Measurements from ENCODE around the gene PTGR2.

The PTGR2 gene
- 0.35 to 0.58 (median 0.52) reads per million in 3 donors for total RNA-seq

GRCh38 chr14:73851567-73852382, at the start of gene PTGR2:
PTGR2 (plus strand) TSS chr14:73851831; CDS start chr14:73858863, 7,032 bp downstream.
- H3K36me3 ChIP-seq (ENCODE audit: control insufficient read depth, insufficient read depth, low read length), result no peaks in the 10 kb centered on the region
- H3K9me3 ChIP-seq (ENCODE audit: control insufficient read depth, low read length), result no peaks in the 10 kb centered on the region
- peak within 1 kb of the TSS; percentile 59 for H3K4me3 ChIP-seq (ENCODE audit: insufficient read depth, low read depth, low read length, poor library complexity, severe bottlenecking)
- peak within 1 kb of the TSS; percentile 63 for H3K27ac ChIP-seq (ENCODE audit: insufficient read depth, low read length, poor library complexity, severe bottlenecking)
- H3K27me3 ChIP-seq (replicated peaks; ENCODE audit: control insufficient read depth, insufficient read depth, low read length, poor library complexity, severe bottlenecking), result no peaks in the 10 kb centered on the region
- peak; percentile 82 to 92 (median 84) for DNase-seq
- H3K4me1 ChIP-seq (ENCODE audit: control insufficient read depth, insufficient read depth, low read length, poor library complexity, severe bottlenecking), result peaks cover 6% of the 10 kb centered on the region

DNA sequence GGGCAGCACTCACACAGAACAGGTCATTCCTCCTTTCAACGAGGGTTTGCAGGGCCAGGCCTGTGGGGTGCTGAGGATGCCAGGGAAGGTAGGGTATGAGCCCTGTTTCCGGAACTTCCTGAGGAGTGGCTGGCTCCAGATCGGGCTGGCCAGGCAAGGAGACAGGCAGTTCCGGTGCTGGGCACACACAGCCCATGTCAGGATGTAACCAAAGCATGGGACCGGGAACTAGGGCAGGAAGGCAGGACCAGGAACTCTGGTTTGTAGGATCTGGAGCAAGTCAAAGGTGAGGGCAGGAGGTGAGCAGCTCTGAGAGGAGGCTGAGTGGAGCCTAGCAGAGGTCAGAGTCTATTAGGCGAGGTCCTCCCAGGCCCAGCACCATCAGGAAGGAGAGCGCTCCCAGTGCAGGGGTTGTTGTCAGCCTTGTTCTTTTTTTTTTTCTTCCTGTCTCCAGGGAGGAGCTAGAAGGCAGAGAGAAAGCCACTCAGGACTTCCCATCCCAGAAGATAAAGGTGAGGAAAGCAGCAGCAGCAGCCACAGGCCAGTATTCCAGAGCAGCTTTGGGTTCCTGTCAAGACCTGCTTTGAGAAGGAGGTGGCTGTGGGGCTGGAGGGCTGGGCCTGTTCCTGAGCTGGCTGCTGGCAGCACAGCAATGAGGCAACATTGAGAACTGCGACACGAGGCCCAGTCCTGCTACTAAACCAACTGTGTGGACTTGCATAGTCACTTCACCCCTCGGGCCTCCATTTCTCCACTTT, 49.0 kb upstream of the PTGR2 start:
- Histone ChIP-seq H3K4me3 (ENCODE audit: insufficient read depth, low read depth, low read length, poor library complexity, severe bottlenecking) (no peak overlapping the region), H3K27ac (ENCODE audit: insufficient read depth, low read length, poor library complexity, severe bottlenecking) (no peak overlapping the region), H3K9me3 (ENCODE audit: control insufficient read depth, low read length) (no peaks in the 10 kb centered on the region), H3K27me3 (replicated peaks; ENCODE audit: control insufficient read depth, insufficient read depth, low read length, poor library complexity, severe bottlenecking) (no peaks in the 10 kb centered on the region), H3K36me3 (ENCODE audit: control insufficient read depth, insufficient read depth, low read length) (no peaks in the 10 kb centered on the region), H3K4me1 (ENCODE audit: control insufficient read depth, insufficient read depth, low read length, poor library complexity, severe bottlenecking) (no peaks in the 10 kb centered on the region)
- no peak for DNase-seq

DNA sequence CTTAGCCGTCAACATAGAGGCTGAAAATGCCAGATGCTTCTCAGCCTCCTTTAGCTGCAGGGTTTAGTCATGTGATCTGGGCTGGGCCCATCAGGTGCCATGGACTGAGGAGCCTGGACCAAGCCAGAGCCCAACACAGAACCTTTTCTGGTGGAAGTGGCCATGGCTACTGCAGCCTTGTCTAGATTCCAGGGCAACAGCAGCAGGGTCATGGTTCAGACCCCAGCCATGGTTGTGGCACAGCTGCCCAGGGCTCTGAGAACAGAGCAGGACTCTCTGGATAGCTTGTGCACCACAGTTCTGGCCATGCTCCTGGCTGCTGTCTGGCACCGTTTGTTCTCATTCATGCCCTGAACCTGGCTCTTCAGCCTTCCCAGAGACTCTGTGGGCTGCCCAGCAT, 47.0 kb upstream of the PTGR2 start:
- H3K9me3 ChIP-seq (ENCODE audit: control insufficient read depth, low read length), result no peaks in the 10 kb centered on the region
- DNase-seq, result no peak
- no peaks in the 10 kb centered on the region for H3K27me3 ChIP-seq (replicated peaks; ENCODE audit: control insufficient read depth, insufficient read depth, low read length, poor library complexity, severe bottlenecking)
- no peaks in the 10 kb centered on the region for H3K36me3 ChIP-seq (ENCODE audit: control insufficient read depth, insufficient read depth, low read length)
- H3K27ac ChIP-seq (ENCODE audit: insufficient read depth, low read length, poor library complexity, severe bottlenecking), result no peak overlapping the region
- no peaks in the 10 kb centered on the region for H3K4me1 ChIP-seq (ENCODE audit: control insufficient read depth, insufficient read depth, low read length, poor library complexity, severe bottlenecking)
- H3K4me3 ChIP-seq (ENCODE audit: insufficient read depth, low read depth, low read length, poor library complexity, severe bottlenecking), result no peak overlapping the region

GRCh38 chr14:73807457-73807856, 44.2 kb upstream of the PTGR2 start:
- DNase-seq, result no peak
- Histone ChIP-seq H3K9me3 (ENCODE audit: control insufficient read depth, low read length) (no peaks in the 10 kb centered on the region), H3K4me1 (ENCODE audit: control insufficient read depth, insufficient read depth, low read length, poor library complexity, severe bottlenecking) (no peaks in the 10 kb centered on the region), H3K27me3 (replicated peaks; ENCODE audit: control insufficient read depth, insufficient read depth, low read length, poor library complexity, severe bottlenecking) (no peaks in the 10 kb centered on the region), H3K36me3 (ENCODE audit: control insufficient read depth, insufficient read depth, low read length) (no peaks in the 10 kb centered on the region), H3K4me3 (ENCODE audit: insufficient read depth, low read depth, low read length, poor library complexity, severe bottlenecking) (no peak overlapping the region), H3K27ac (ENCODE audit: insufficient read depth, low read length, poor library complexity, severe bottlenecking) (no peak overlapping the region)

DNA sequence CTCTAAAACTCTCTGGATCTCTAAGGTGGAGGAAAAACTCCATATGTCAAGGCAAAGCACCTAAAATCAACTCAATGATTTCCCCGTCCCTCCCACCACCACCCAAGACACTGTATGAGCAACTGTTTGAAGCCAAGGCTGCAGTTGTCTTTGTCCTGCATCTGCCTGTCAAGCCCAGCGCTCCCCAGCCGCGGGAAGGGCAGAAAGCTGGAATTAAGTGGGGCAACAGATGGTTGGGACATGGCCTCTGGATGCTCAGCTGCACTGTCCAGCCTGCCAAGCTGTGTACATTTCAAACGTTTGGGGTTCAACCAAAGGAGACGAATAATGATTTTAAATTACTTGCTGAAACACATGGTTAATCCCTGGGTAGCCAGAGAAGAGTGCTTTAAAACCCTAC, 42.2 kb upstream of the PTGR2 start:
- no peak for DNase-seq
- H3K4me3 ChIP-seq (ENCODE audit: insufficient read depth, low read depth, low read length, poor library complexity, severe bottlenecking), result no peak overlapping the region
- no peak overlapping the region for H3K27ac ChIP-seq (ENCODE audit: insufficient read depth, low read length, poor library complexity, severe bottlenecking)
- H3K27me3 ChIP-seq (replicated peaks; ENCODE audit: control insufficient read depth, insufficient read depth, low read length, poor library complexity, severe bottlenecking), result no peaks in the 10 kb centered on the region
- H3K36me3 ChIP-seq (ENCODE audit: control insufficient read depth, insufficient read depth, low read length), result no peaks in the 10 kb centered on the region
- no peaks in the 10 kb centered on the region for H3K4me1 ChIP-seq (ENCODE audit: control insufficient read depth, insufficient read depth, low read length, poor library complexity, severe bottlenecking)
- H3K9me3 ChIP-seq (ENCODE audit: control insufficient read depth, low read length), result no peaks in the 10 kb centered on the region

- Histone ChIP-seq H3K27ac (ENCODE audit: insufficient read depth, low read length, poor library complexity, severe bottlenecking) (no peak overlapping the region), H3K9me3 (ENCODE audit: control insufficient read depth, low read length) (no peaks in the 10 kb centered on the region), H3K4me1 (ENCODE audit: control insufficient read depth, insufficient read depth, low read length, poor library complexity, severe bottlenecking) (no peaks in the 10 kb centered on the region), H3K36me3 (ENCODE audit: control insufficient read depth, insufficient read depth, low read length) (no peaks in the 10 kb centered on the region), H3K27me3 (replicated peaks; ENCODE audit: control insufficient read depth, insufficient read depth, low read length, poor library complexity, severe bottlenecking) (no peaks in the 10 kb centered on the region), H3K4me3 (ENCODE audit: insufficient read depth, low read depth, low read length, poor library complexity, severe bottlenecking) (no peak overlapping the region)
- no peak for DNase-seq
Observed at GRCh38 chr14:73810478-73811163, 41.0 kb upstream of the PTGR2 start.

DNA sequence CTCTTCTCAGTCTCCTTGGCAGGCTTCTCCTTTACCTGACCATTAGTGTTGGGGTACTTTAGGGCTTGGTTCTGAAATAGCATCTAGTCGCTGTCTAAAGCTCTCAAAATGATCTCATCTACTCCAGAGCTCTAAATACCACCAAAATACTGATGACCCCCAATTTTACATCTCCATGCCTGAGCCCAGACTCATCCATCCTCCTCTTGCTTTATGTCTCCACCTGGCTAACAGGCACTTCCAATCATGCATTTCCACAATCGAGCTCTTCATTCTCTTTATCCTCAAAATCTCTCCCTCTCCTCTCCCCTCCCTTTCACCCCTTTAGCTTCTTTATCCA, 40.5 kb upstream of the PTGR2 start:
- H3K27me3 ChIP-seq (replicated peaks; ENCODE audit: control insufficient read depth, insufficient read depth, low read length, poor library complexity, severe bottlenecking), result no peaks in the 10 kb centered on the region
- H3K27ac ChIP-seq (ENCODE audit: insufficient read depth, low read length, poor library complexity, severe bottlenecking), result no peak overlapping the region
- no peaks in the 10 kb centered on the region for H3K9me3 ChIP-seq (ENCODE audit: control insufficient read depth, low read length)
- DNase-seq, result no peak
- H3K4me1 ChIP-seq (ENCODE audit: control insufficient read depth, insufficient read depth, low read length, poor library complexity, severe bottlenecking), result no peaks in the 10 kb centered on the region
- no peak overlapping the region for H3K4me3 ChIP-seq (ENCODE audit: insufficient read depth, low read depth, low read length, poor library complexity, severe bottlenecking)
- no peaks in the 10 kb centered on the region for H3K36me3 ChIP-seq (ENCODE audit: control insufficient read depth, insufficient read depth, low read length)

- Histone ChIP-seq H3K27ac (ENCODE audit: insufficient read depth, low read length, poor library complexity, severe bottlenecking) (no peak overlapping the region), H3K27me3 (replicated peaks; ENCODE audit: control insufficient read depth, insufficient read depth, low read length, poor library complexity, severe bottlenecking) (no peaks in the 10 kb centered on the region), H3K9me3 (ENCODE audit: control insufficient read depth, low read length) (no peaks in the 10 kb centered on the region), H3K4me3 (ENCODE audit: insufficient read depth, low read depth, low read length, poor library complexity, severe bottlenecking) (no peak overlapping the region), H3K36me3 (ENCODE audit: control insufficient read depth, insufficient read depth, low read length) (no peaks in the 10 kb centered on the region), H3K4me1 (ENCODE audit: control insufficient read depth, insufficient read depth, low read length, poor library complexity, severe bottlenecking) (no peaks in the 10 kb centered on the region)
- DNase-seq, result no peak
Observed at GRCh38 chr14:73814153-73814552, 37.5 kb upstream of the PTGR2 start.

- H3K4me3 ChIP-seq (ENCODE audit: insufficient read depth, low read depth, low read length, poor library complexity, severe bottlenecking), result no peak overlapping the region
- no peak for DNase-seq
- H3K27ac ChIP-seq (ENCODE audit: insufficient read depth, low read length, poor library complexity, severe bottlenecking), result no peak overlapping the region
- H3K27me3 ChIP-seq (replicated peaks; ENCODE audit: control insufficient read depth, insufficient read depth, low read length, poor library complexity, severe bottlenecking), result no peaks in the 10 kb centered on the region
- no peaks in the 10 kb centered on the region for H3K9me3 ChIP-seq (ENCODE audit: control insufficient read depth, low read length)
- no peaks in the 10 kb centered on the region for H3K4me1 ChIP-seq (ENCODE audit: control insufficient read depth, insufficient read depth, low read length, poor library complexity, severe bottlenecking)
- no peaks in the 10 kb centered on the region for H3K36me3 ChIP-seq (ENCODE audit: control insufficient read depth, insufficient read depth, low read length)
Observed at GRCh38 chr14:73815849-73816248, 35.8 kb upstream of the PTGR2 start.

GRCh38 chr14:73816393-73816816, 35.2 kb upstream of the PTGR2 start:
- Histone ChIP-seq H3K27me3 (replicated peaks; ENCODE audit: control insufficient read depth, insufficient read depth, low read length, poor library complexity, severe bottlenecking) (no peaks in the 10 kb centered on the region), H3K4me1 (ENCODE audit: control insufficient read depth, insufficient read depth, low read length, poor library complexity, severe bottlenecking) (no peaks in the 10 kb centered on the region), H3K4me3 (ENCODE audit: insufficient read depth, low read depth, low read length, poor library complexity, severe bottlenecking) (no peak overlapping the region), H3K27ac (ENCODE audit: insufficient read depth, low read length, poor library complexity, severe bottlenecking) (no peak overlapping the region), H3K36me3 (ENCODE audit: control insufficient read depth, insufficient read depth, low read length) (no peaks in the 10 kb centered on the region), H3K9me3 (ENCODE audit: control insufficient read depth, low read length) (no peaks in the 10 kb centered on the region)
- DNase-seq, result no peak
